Activated CD8-positive, alpha-beta memory T cell treated with anti-CD3 and anti-CD28 coated beads, Interleukin-2, amount 50 U/mL, for 1 hour (primary cell): ENCODE results near the gene GID8.
"Not testable (repeated sequence)": the region's sequence is repeated elsewhere in the genome, so short reads cannot be mapped to it uniquely, and the experiment has no call there.

Source experiments
- DNase-seq: peaks from one replicate; pipeline ENCODE4 v3.0.0-alpha.2; 2020; ENCODE audit errors: extremely low read depth

The GID8 gene

DNA sequence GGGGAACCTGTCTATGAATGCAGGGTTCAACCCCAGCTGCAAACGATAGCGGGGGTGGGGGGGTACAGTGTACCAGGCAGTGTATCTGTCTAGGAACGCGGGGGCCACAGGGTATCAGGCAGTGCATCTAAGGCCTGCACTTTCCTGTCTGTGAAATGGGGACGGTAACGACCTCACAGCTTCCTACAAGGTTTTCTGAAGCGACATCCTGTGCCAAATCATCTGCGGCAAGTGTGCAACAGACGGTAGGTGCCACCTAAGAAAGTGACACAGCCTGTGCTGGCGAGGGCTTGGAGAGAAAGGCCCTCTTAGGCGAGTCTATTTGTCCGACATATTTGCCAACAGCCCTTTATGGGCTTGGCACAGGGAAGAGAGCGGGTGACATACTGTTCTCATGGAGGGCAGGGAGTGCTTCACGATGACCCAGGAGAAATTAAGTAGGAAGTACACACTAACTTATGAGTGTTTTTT is 15.5 kb upstream of the GID8 start:
- DNase-seq: no peak

DNA sequence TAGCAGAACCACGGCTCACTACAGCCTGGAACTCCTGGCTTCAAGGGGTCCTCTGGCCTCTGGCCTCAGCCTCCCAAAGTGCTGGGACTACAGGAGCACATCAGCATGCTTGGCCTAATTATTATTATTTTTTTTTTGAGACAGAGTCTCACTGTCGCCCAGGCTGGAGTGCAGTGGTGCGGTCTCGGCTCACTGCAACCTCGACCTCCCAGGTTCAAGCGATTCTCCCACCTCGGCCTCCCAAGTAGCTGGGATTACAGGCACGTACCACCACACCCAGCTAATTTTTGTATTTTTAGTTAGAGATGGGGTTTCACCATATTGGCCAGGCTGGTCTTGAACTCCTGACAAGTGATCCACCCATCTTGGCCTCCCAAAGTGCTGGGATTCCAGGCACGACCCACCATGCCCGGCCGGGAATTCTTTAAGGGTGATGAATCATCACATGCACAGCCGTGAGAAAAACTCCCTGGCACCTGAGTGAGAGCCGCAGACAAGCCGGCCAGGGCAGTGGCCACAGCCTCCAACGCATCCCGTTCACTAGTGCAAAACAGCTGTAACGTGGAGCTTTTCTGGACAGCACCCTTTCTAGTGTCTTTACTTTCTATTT is 14.8 kb upstream of the GID8 start:
- not testable (repeated sequence) for DNase-seq

DNA sequence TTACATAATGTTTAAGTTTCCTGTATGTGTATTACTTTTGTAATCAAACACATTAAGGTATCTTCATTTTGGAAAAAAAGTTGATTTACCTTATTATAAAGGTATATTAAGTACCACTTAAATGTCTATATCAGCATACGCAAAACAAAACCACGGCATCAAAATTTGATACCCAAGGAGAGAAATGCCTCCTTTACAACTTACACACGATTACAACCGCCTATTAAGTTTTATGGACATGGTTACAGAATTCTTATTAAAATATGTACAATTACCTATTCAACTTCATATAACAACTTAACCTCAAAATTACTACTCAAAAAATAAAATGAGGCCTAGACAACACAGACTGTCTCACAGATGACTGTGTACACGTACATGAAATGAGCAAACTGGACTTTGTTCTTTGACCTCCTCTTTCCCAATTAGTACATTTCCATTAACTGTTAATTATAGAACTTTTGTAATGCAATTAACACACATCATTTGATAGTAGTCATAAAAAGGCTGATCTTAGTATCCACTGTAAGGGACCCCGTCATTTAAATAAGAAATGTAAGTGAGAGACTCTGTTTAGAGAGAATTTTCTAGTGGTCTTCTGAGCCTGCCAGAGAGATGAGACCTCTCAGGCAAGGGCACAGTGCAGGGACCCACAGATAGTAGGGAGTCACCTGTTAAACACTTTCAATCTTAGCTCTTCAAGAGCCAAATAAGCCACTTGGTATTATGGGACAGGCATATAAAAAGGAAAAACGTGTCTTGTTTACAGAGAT is 14.1 kb upstream of the GID8 start:
- DNase-seq: no peak

DNA sequence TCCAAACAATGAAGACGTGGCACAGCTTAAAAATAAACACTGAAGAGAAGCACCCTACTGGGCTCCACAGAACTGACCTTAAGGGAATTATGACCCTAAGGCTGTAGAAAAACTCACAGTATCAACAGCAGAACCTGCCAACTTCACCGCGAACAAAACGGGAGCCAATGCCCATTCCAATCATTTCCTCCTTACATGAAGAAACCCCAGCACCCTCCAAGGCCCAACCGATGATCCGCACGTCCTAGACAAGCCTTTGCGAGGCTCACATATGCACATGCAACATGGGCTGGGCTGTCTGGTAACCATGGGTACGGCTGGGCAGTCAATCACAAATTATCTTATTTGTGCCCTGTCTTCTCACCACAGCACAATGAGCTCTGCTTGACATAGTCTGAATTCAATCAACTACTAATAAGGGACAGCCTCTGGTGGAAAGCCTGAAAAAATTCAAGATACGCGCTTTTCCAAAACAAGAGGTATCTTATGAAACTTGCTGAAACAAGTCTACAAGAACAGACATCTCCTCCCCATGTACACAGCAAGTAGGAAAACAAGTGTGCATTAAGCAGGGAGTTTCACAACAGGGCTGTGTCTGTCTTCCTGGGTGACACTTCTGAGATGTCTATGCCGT is 13.4 kb upstream of the GID8 start:
- DNase-seq: no peak

DNA sequence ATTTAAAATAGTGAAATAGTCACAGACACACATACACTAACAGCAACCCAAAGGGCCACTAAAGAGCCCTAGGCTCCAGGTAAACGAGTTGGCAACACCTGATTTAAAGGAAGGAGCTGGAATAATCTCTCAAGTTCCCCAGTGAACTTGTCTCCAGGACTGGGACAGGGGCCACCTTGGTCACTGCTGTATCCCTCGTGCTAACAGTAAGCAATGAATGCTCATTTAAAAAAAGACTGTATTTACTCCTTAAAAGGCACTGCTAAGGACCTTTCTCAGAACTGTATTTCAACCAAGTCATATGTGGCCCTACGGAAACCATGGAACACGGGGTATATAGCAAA is 12.9 kb upstream of the GID8 start:
- DNase-seq: no peak

DNA sequence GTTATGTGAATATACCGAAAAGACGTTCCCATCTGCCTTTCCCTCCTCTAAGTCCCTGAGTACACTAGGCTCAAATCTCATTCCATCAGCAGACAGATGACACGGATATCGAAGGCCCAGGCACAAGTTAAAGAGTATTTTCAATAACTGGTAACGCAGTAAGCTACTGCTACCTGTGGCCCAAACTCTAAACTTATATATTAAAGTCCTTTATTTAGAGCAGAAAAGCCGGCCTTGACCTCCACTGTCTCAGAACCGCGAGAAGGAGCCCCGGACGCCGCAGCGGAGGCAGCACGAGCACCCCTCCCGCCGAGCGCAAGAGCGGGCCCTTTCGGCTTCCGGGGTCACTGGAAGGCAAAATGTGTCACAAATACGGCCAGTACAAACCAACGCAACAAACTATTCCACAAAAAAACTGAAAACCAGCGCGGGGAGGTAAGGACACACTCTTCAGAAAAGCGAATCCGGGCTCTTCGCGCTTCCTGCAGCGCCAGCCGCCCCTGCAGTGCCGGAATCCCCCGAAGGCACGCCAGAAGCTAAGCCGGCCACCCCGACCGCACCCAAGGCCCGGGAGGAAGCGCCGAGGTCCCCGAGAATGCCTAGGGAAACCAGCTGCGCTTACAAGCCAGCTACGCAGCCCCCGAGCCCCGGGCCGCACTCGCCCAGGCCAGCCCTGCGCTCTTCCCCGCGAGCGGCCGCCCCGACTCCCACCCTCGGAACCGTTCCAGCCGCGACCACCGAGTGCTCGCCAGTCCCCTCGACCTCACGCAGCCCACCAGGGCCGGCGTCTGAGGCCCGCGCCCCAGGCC is 12.3 kb upstream of the GID8 start:
- DNase-seq: no peak

DNA sequence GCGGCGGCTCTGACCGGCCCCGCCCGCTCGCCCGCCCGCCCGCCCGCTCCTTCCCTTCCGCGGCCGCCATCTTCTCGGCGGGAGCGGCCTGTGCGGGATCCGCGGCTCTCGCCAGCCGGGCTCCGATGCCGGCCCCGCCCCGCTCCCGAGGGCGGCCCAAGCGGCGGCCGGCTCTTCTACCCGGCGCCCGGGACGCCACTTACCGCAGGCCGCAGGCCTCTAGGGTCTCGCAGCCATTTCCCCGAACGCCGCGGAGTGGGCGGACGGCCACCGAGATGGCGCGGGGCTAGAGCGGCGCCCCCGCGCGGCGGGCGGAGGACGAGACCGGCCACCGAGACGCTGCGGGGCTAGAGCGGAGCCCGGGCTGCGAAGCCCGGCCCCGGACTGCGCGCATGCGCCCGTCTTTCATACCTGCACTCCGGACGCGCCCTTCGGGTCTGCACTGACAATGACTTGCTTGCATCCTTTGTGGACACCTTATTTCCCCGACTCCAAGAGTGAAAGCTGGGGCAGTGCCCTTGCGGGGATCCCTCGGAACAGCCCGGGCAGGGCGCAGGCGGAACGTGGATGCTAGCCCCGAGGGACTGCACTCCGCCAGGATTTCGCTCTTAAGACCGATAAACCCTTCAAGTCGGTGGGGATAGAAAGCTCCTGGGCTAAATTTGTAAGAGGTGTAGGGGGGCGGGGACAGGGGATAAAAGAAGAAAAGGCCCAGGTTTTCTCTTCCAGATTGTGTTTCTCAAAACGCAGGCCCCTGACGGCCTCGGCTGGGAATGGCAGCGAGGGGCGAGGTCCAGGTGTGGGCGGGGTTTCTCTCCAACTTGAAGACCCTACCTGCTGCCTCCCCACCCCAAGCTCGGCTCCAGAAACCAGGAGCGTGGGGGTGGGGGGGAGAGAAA is 11.5 kb upstream of the GID8 start, which contains the start of gene DIDO1:
TSS of gene DIDO1 (minus strand) at position 277 of the 899 bp plus-strand sequence.
- peak; percentile 53 for DNase-seq

DNA sequence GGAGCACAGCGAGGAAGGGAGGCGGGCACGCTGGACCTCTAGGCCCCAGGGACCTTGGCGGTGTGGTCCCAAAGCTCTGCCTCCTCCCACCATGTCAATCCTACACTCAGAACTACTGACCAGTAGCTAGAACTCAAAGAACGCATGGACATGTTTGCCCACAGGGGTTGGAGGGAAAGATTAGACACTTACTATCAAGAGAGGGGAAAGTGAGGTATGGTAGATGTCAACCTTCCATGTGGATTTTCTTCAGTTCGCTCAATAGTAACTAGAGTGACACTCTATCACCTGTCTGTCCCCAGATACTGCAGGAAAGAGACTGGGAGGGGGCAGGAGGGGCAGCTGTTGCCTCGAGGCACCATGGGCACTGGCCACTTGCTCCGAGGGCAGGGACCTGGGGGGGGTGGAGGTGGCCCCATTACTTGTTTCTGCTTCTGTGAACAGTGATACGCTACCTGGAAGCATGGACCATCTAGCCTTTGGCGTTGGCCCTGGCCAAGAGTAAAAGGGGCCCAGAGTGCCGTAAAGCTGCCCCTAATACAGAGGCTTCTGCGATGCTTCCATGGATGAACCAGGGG is 10.7 kb upstream of the GID8 start:
- DNase-seq: no peak

DNA sequence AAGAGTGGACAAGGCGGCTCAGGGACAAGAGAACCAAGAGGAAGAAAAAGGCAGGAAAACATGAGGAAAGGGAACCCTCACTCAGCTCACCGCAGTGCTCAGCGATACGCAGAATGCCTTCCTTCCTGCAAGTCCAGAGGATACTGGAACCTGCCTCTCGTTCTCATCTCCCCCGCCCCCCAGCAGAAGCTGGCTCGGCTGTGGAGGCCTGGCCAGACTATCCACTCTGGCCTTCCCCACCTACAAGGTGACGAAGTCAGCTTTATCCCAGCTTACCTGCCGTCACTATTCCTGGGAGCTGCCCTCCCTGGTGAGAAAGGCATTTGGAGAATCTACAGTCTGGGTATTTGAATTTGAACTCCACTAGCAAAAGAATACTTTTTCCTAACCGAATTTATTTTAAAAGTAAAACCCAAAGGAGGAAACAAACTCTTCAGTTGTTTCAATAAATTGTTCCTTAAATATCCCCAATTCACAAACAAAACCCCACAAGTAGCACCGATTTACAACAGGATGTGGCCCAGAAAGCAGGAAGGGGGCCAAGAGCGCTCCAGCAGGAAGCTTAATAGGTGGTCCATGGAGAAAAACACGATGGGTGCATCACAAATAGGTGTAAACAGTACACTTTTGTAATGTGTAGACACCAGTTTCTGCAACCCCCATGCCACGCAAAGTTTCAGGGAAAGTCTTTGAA is 9.6 kb upstream of the GID8 start:
- no peak for DNase-seq

DNA sequence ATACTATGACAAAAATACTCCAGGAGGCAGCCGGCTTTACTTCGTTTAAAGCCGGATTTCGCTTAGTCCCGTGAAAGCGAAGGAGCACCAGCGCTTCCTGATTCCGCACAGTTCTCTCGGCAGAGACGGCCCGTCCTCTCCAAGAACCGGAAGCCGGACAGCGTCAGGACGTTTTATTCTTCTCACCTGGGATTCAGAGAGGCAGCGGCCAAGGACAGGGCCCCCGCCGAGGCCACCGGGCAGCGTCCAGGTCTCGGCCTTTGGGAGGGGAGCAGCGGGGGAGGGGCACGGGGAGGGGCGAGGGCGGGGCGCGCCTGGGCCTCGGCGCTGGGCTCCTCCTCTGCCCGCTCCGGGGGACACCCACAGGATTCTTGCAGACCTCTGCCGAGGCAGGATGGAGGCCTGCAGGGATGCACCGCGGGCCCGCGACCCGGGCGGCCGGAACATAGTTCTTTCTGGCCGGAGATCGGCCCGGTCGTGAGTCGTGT is 8.9 kb upstream of the GID8 start:
- no peak for DNase-seq

DNA sequence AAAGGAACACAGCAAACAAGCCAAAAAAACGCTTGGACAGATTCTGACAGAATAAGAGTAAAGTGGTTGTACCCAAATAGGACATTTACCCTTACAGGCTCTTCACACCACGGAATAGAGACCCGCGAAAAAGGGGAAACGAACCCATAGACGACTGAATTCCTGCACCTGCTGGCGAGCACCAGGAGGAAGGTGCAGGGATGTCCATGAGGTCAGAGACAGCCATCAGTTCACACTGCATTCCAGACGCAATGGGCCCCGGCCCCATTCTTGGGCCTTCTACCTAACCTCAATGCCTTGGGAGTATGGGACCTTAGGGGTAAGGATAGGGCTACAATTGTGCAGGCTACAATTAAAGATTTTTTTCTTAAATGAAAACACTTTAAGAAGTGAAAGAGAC is 6.5 kb upstream of the GID8 start:
- DNase-seq: no peak

DNA sequence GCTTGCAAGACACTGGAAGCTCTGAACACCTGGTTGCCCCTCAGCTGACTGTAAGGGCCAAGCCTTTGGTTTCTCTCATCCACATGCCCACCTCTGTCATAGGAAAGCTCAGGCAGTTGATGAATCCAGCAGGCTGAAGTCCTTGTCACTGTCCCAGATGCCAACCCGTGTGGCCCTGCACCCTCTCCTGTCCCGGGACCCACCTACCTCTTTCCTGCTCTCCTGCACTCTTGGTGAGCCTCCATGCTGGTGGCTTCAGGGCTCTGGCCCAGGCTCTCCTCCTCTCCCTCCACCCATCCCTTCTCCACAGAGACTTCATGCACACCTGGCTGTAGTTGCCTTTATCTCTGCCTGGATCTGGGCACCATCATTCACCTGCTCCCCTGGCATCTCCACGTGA is 4.0 kb upstream of the GID8 start:
- DNase-seq: no peak

DNA sequence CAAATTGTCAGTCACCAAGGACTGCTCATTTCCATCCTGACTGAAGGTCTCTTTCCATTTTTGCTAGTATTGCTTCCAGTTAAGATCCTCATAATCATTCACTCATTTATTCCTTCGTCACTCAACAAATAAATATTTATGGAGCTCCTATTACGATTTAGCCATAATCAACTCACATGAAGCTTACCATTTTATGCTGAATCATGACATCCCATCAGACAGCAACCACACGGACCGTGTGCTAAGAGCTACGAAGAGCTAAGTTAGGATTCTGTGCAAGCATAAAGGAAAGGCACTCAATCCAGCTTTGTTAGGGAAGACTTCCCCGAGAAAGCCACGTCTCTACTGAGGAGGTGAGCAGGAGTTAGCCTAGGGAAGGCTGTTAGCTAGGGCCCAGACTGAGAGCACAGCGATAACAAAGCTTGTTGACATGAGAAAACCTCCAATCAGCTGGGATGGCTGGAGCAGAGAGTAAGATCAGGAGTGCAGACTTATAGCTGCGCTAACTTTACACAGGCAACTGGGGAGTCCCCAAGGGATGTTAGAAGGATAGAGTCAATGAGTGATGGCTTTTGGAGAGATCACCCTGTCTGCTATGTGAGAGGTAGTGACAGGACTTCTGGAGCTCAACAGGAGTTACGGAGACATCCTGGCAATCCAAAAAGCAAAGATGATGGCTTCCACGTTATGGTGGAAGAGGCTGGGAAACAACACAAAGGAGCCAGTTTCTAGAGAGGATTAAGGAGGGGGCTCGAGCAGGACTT is 2.6 kb upstream of the GID8 start:
- DNase-seq: no peak

DNA sequence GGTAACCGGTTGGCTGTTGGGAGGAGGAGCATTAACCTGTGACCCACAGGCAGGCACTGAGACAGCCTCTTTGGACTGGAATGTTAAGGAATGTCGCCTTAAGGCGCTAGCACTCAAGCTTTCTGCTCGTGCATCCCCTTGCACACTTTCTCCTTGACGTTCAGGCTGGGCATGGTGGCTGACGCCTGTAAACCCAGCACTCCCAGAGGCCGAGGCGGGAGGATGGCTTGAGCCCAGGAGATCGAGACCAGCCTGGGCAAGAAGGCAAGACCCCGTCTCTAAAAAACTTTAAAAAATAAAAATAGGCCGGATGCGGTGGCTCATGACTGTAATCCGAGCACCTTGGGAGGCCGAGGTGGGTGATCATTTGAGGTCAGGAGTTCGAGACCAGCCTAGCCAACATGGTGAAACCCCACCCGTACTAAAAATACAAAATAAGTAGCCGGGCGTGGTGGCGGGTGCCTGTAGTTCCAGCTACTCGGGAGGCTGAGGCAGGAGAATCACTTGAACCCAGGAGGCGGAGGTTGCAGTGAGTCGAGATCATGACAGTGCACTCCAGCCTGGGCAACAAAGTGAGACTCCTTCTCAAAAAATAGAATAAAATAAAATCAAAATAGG is 1.9 kb upstream of the GID8 start:
- DNase-seq: no peak

DNA sequence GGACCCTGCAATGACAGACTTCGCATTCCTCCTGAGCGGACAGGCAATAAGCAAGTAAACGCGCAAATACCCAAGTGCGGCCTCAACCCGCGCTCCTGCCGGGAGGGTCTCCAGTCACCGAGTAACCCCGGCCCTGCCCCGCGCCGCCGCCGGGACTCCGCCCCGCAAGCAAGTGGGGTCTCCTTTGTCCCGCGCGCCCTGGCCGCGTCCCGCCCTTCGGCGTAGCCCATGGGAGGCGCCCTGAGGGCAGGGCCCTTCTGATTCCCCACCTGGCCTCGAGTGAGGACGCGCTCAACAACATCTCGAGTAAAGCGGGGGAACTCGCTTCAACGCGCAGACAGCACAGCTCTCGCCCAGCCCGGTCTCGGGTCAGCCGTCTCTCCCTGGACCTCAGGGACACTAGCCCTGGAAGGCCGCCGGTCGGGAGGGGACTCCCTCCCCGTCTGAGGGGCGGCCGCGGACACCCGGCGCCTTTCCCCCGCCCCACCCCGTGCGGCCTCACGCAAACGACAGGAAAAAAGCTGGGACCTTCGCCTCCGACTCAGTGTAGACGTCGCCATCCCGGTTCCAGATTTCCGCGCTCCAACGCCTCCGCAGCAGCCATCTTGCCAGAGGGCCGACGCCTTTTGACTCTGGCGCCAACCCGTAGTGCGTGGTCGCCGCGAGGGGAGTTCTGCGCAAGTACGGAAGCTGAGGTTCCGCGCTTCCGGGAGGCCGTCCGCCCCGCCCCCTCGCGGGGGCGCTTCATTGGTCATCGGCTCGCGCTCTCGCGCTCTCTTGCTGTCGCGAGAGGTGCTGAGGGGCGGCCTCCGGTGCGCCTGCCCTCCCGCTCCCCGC is 461 bp upstream of the GID8 start:
- DNase-seq: peak; percentile 85

DNA sequence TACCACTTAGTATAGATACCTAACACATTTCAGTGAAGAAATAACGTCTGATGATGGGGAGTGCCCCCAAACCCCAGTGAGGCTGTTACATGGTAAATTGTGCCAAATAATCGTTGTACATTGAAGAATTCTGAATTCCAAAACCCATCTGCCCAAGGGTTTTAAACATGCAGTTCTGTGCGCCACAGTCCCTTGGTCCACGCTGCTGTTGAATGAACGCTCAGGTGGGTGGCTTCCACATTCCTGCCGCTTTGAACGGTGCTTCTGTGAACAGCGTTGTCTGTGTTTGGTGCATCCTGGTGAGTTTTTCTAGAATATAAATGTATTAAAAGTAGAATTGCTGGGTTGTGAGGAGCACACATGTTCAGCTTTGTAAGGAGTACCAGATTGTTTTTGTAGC is 2.9 kb downstream of the GID8 start:
- DNase-seq: no peak

DNA sequence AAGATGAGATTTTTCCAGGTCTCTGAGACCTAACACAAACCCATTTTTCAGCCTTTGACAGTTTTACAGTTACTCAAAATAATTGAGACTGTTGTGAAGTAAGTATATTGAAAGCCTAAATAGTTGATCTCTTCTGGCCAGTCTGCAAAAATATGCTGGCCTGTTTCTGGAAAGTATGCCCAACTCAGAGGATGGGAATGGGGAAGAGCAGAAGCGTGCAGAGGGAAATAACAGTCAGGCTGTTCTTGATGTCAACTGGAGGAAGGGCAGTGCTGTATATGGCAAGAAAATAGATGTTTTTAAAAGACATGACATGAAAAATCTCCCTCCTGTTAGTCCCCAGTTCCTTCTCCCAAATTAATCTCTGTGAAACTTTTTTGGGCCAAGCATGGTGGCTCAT is 3.8 kb downstream of the GID8 start:
- DNase-seq: no peak

DNA sequence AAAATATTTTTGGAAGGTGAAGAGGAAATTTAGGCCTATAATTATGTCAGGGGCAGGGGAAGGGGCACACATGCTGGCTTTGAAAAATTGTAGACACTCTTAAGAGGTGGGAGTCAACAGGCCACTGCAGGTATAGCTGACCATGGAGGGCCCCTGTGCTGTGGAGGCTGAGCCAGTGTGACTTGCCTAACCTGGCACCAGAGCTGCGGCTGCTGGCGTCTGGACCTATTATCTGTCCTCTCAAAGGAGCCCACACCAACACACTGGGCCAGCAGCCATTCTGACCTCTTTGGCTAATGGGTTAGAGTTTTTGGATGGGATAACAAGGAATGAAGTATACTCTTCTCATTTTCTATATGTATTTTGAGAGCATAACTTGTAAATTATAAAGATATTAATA is 4.5 kb downstream of the GID8 start:
- no peak for DNase-seq
